ENCODE results near the gene AOX1. TPM values are rescaled to one million over a fixed set of nuclear protein-coding genes. Genes with fewer than 3 reads are reported as not detected.
"Not testable (repeated sequence)": the region's sequence is repeated elsewhere in the genome, so short reads cannot be mapped to it uniquely, and the experiment has no call there.

Gene AOX1
- total RNA-seq, 2 donors from 2014 or later: 0.17 to 0.26 TPM

- peaks cover 0 to 2% of the 10 kb centered on the region in 2 donors for H3K4me1 Mint-ChIP-seq (ENCODE audit: low read depth in 2 of 2)
- no peak overlapping the region for H3K27ac Mint-ChIP-seq
- H3K4me3 Mint-ChIP-seq: no peak overlapping the region
- no peak for ATAC-seq
- no peak for DNase-seq (ENCODE audit: low spot score)
- H3K9me3 Mint-ChIP-seq: no peaks in the 10 kb centered on the region
- peaks cover 24 to 53% of the 10 kb centered on the region in 2 donors for H3K27me3 Mint-ChIP-seq
- H3K36me3 Mint-ChIP-seq: no peaks in the 10 kb centered on the region
Observed at GRCh38 chr2:200591308-200591707, 5.5 kb downstream of the AOX1 start.

GRCh38 chr2:200592406-200593075 lies 6.7 kb downstream of the AOX1 start:
- DNase-seq (ENCODE audit: low spot score) (no peak), ATAC-seq (no peak)
- Mint-ChIP-seq H3K27ac (no peak overlapping the region), H3K27me3 (peaks cover 24 to 57% of the 10 kb centered on the region in 2 donors), H3K4me1 (ENCODE audit: low read depth in 2 of 2) (no peaks in the 10 kb centered on the region), H3K9me3 (no peaks in the 10 kb centered on the region), H3K4me3 (no peak overlapping the region), H3K36me3 (no peaks in the 10 kb centered on the region)

GRCh38 chr2:200593905-200594304 lies 8.1 kb downstream of the AOX1 start:
- Mint-ChIP-seq H3K36me3 (no peaks in the 10 kb centered on the region), H3K9me3 (no peaks in the 10 kb centered on the region), H3K4me3 (no peak overlapping the region), H3K27ac (no peak overlapping the region), H3K4me1 (ENCODE audit: low read depth in 2 of 2) (no peaks in the 10 kb centered on the region), H3K27me3 (peaks cover 24 to 64% of the 10 kb centered on the region in 2 donors)
- ATAC-seq: no peak
- no peak for DNase-seq (ENCODE audit: low spot score)

GRCh38 chr2:200595913-200596312 lies 10.1 kb downstream of the AOX1 start:
- Mint-ChIP-seq H3K4me3 (no peak overlapping the region), H3K27ac (no peak overlapping the region), H3K27me3 (peaks cover 21 to 65% of the 10 kb centered on the region in 2 donors), H3K4me1 (ENCODE audit: low read depth in 2 of 2) (no peaks in the 10 kb centered on the region), H3K9me3 (no peaks in the 10 kb centered on the region), H3K36me3 (no peaks in the 10 kb centered on the region)
- ATAC-seq: no peak
- DNase-seq (ENCODE audit: low spot score): no peak

- Mint-ChIP-seq H3K36me3 (no peaks in the 10 kb centered on the region), H3K27me3 (peaks cover 15 to 61% of the 10 kb centered on the region in 2 donors), H3K27ac (no peak overlapping the region), H3K4me1 (ENCODE audit: low read depth in 2 of 2) (no peaks in the 10 kb centered on the region), H3K9me3 (no peaks in the 10 kb centered on the region), H3K4me3 (no peak overlapping the region)
- DNase-seq (ENCODE audit: low spot score) (no peak), ATAC-seq (no peak)
Observed at GRCh38 chr2:200596774-200597570, 11.2 kb downstream of the AOX1 start.

- H3K9me3 Mint-ChIP-seq: no peaks in the 10 kb centered on the region
- ATAC-seq (no peak), DNase-seq (ENCODE audit: low spot score) (no peak)
- peaks cover 10 to 38% of the 10 kb centered on the region in 2 donors for H3K27me3 Mint-ChIP-seq
- H3K36me3 Mint-ChIP-seq: no peaks in the 10 kb centered on the region
- H3K27ac Mint-ChIP-seq: no peak overlapping the region
- no peak overlapping the region for H3K4me3 Mint-ChIP-seq
- no peaks in the 10 kb centered on the region for H3K4me1 Mint-ChIP-seq (ENCODE audit: low read depth in 2 of 2)
Observed at GRCh38 chr2:200599206-200599605, 13.4 kb downstream of the AOX1 start.

- Mint-ChIP-seq H3K9me3 (no peaks in the 10 kb centered on the region), H3K27me3 (peaks cover 8 to 32% of the 10 kb centered on the region in 2 donors), H3K36me3 (no peaks in the 10 kb centered on the region), H3K27ac (no peak overlapping the region), H3K4me3 (no peak overlapping the region), H3K4me1 (ENCODE audit: low read depth in 2 of 2) (no peaks in the 10 kb centered on the region)
- ATAC-seq: no peak
- no peak for DNase-seq (ENCODE audit: low spot score)
Observed at GRCh38 chr2:200600549-200601225, 14.9 kb downstream of the AOX1 start.

- Mint-ChIP-seq H3K4me1 (ENCODE audit: low read depth in 2 of 2) (no peaks in the 10 kb centered on the region), H3K36me3 (no peaks in the 10 kb centered on the region)
Observed at GRCh38 chr2:200602584-200602983, 16.8 kb downstream of the AOX1 start.

GRCh38 chr2:200603972-200604371 lies 18.2 kb downstream of the AOX1 start:
- Mint-ChIP-seq H3K27me3 (peaks cover 12 to 22% of the 10 kb centered on the region in 2 donors), H3K9me3 (peaks cover 4% of the 10 kb centered on the region), H3K27ac (no peak overlapping the region), H3K4me1 (ENCODE audit: low read depth in 2 of 2) (no peaks in the 10 kb centered on the region), H3K36me3 (no peaks in the 10 kb centered on the region), H3K4me3 (no peak overlapping the region)
- DNase-seq (ENCODE audit: low spot score) (no peak), ATAC-seq (no peak)

More at GRCh38 chr2:200602584-200602983, 16.8 kb downstream of the AOX1 start:
- ATAC-seq (no peak), DNase-seq (ENCODE audit: low spot score) (no peak)
- H3K9me3 Mint-ChIP-seq: peaks cover 1% of the 10 kb centered on the region
- H3K27ac Mint-ChIP-seq: no peak overlapping the region
- H3K4me3 Mint-ChIP-seq: no peak overlapping the region
- peaks cover 9 to 28% of the 10 kb centered on the region in 2 donors for H3K27me3 Mint-ChIP-seq

- Mint-ChIP-seq H3K27me3 (peaks cover 12 to 27% of the 10 kb centered on the region in 2 donors), H3K9me3 (peaks cover 4% of the 10 kb centered on the region), H3K27ac (no peak overlapping the region), H3K4me3 (no peak overlapping the region), H3K36me3 (no peaks in the 10 kb centered on the region), H3K4me1 (ENCODE audit: low read depth in 2 of 2) (no peaks in the 10 kb centered on the region)
- DNase-seq (ENCODE audit: low spot score) (no peak), ATAC-seq (no peak)
Observed at GRCh38 chr2:200604571-200605255, 18.9 kb downstream of the AOX1 start.

- no peak for ATAC-seq
- Mint-ChIP-seq H3K27me3 (peaks cover 11 to 21% of the 10 kb centered on the region in 2 donors), H3K27ac (no peak overlapping the region), H3K36me3 (no peaks in the 10 kb centered on the region), H3K4me1 (ENCODE audit: low read depth in 2 of 2) (no peaks in the 10 kb centered on the region), H3K4me3 (no peak overlapping the region), H3K9me3 (peaks cover 4% of the 10 kb centered on the region)
- DNase-seq (ENCODE audit: low spot score): no peak
Observed at GRCh38 chr2:200608341-200609027, 22.7 kb downstream of the AOX1 start.

GRCh38 chr2:200609028-200609614 lies 23.3 kb downstream of the AOX1 start:
- H3K27ac Mint-ChIP-seq: no peak overlapping the region
- peaks cover 4% of the 10 kb centered on the region for H3K9me3 Mint-ChIP-seq
- peaks cover 8 to 21% of the 10 kb centered on the region in 2 donors for H3K27me3 Mint-ChIP-seq
- no peak for DNase-seq (ENCODE audit: low spot score)
- no peaks in the 10 kb centered on the region for H3K4me1 Mint-ChIP-seq (ENCODE audit: low read depth in 2 of 2)
- ATAC-seq: no peak
- no peak overlapping the region for H3K4me3 Mint-ChIP-seq
- no peaks in the 10 kb centered on the region for H3K36me3 Mint-ChIP-seq

GRCh38 chr2:200610217-200610616 lies 24.4 kb downstream of the AOX1 start:
- DNase-seq (ENCODE audit: low spot score); H3K36me3 Mint-ChIP-seq; H3K27ac Mint-ChIP-seq; ATAC-seq; H3K9me3 Mint-ChIP-seq; H3K4me1 Mint-ChIP-seq (ENCODE audit: low read depth in 2 of 2); H3K4me3 Mint-ChIP-seq: not testable (repeated sequence)
- H3K27me3 Mint-ChIP-seq: peaks cover 8 to 21% of the 10 kb centered on the region in 2 donors

Measured in natural killer cell treated with Interleukin-12 subunit alpha and Interleukin-12 subunit beta and Interleukin-15 and Interleukin-18, amount 100 ng/mL, for 72 hours (primary cell).